Activated T-helper 1 cell treated with Interleukin-2 at 50 U/mL for 16 hours (primary cell): ENCODE results near the gene PLXNA2.

Experiments
- DNase-seq: peaks from one replicate; pipeline ENCODE4 v3.0.0-alpha.2; 2020; ENCODE audit warnings: low read depth

The PLXNA2 gene

GRCh38 chr1:208182880-208183645 lies 61.1 kb downstream of the PLXNA2 start:
- no peak for DNase-seq

- no peak for DNase-seq
Measured at GRCh38 chr1:208181364-208181763, 62.8 kb downstream of the PLXNA2 start.

- no peak for DNase-seq
Measured at GRCh38 chr1:208180421-208180820, 63.8 kb downstream of the PLXNA2 start.

GRCh38 chr1:208179961-208180409 lies 64.2 kb downstream of the PLXNA2 start:
- no peak for DNase-seq

- no peak for DNase-seq
Measured at GRCh38 chr1:208179263-208179816, 64.8 kb downstream of the PLXNA2 start.

GRCh38 chr1:208178091-208178529 lies 66.1 kb downstream of the PLXNA2 start:
- DNase-seq = no peak

- no peak for DNase-seq
Measured at GRCh38 chr1:208177656-208178055, 66.5 kb downstream of the PLXNA2 start.

- no peak for DNase-seq
Measured at GRCh38 chr1:208176649-208177048, 67.5 kb downstream of the PLXNA2 start.

- no peak for DNase-seq
Measured at GRCh38 chr1:208175508-208175895, 68.7 kb downstream of the PLXNA2 start.

GRCh38 chr1:208174731-208175507 lies 69.3 kb downstream of the PLXNA2 start:
- no peak for DNase-seq

- DNase-seq = no peak
Measured at GRCh38 chr1:208174200-208174599, 70.0 kb downstream of the PLXNA2 start.

- no peak for DNase-seq
Measured at GRCh38 chr1:208173749-208174148, 70.4 kb downstream of the PLXNA2 start.

- DNase-seq = no peak
Measured at GRCh38 chr1:208172423-208173145, 71.6 kb downstream of the PLXNA2 start.

- no peak for DNase-seq
Measured at GRCh38 chr1:208171616-208172422, 72.4 kb downstream of the PLXNA2 start.

GRCh38 chr1:208170252-208170651 lies 73.9 kb downstream of the PLXNA2 start:
- DNase-seq = no peak

- no peak for DNase-seq
Measured at GRCh38 chr1:208169081-208169879, 74.9 kb downstream of the PLXNA2 start.

GRCh38 chr1:208167261-208167869 lies 76.8 kb downstream of the PLXNA2 start:
- DNase-seq = no peak

- DNase-seq = no peak
Measured at GRCh38 chr1:208166340-208167138, 77.6 kb downstream of the PLXNA2 start.

- no peak for DNase-seq
Measured at GRCh38 chr1:208165659-208166058, 78.5 kb downstream of the PLXNA2 start.
